ENCODE measurements around the gene CBLB. TPM values are rescaled to one million over a fixed set of nuclear protein-coding genes. Genes with fewer than 3 reads are reported as not detected.

CBLB gene
- total and polyA plus RNA-seq, 2 experiments from 2014 or later: 36.6 to 41.9 TPM

DNA sequence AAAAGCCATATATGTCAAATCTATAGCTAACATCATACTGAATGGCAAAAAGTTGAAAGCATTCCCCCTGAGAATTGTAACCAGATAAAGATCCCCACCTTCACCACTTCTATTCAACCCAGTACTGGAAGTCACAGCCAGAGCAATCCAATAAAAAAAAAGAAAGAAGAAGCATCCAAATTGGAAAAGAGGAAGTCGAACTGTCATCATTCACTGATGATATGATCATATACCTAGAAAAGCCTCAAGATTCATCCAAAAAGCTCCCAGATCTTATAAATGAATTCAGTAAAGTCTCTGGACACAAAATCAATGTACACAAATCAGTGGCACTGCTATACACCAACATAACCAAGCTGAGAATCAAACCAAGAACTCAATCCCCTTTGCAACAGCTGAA lies 97.4 kb downstream of the CBLB start:
- H3K36me3 ChIP-seq (ENCODE audit: low read depth): peaks cover 19% of the 10 kb centered on the region
- H3K9me3 ChIP-seq (ENCODE audit: low read depth): no peaks in the 10 kb centered on the region
- peaks cover 41% of the 10 kb centered on the region for H3F3A ChIP-seq (ENCODE audit: insufficient read depth)
- H3K4me3 ChIP-seq: no peak overlapping the region
- peaks cover 100% of the 10 kb centered on the region for H3K79me2 ChIP-seq (ENCODE audit: insufficient read depth)
- no peaks in the 10 kb centered on the region for H3K4me1 ChIP-seq (ENCODE audit: insufficient read depth)
- no peak for DNase-seq
- WGBS, 2 experiments (ENCODE audit: low coverage in 1 of 2, low lambda C conversion rate in 2 of 2, missing lambda C conversion rate in 2 of 2): 64 to 72% methylated on average over 1 of the region's 1 CpG
- peaks cover 10% of the 10 kb centered on the region; the same call in 1 of the 2 replicates for H4K20me1 ChIP-seq (ENCODE audit: insufficient read depth)
- H3K27me3 ChIP-seq (replicated peaks; ENCODE audit: insufficient read depth): no peaks in the 10 kb centered on the region
- no peak overlapping the region for H3K9ac ChIP-seq
- in situ Hi-C loops (cut with MboI): no loop called here
- no peak overlapping the region for H3K27ac ChIP-seq
- no peak overlapping the region for H3K4me2 ChIP-seq (ENCODE audit: unreplicated experiment)
- H3K9me2 ChIP-seq (ENCODE audit: insufficient read depth): no peaks in the 10 kb centered on the region
- TF ChIP-seq EZH2phosphoT487 (IDR thresholded peaks at IDR 0.05; ENCODE audit: insufficient read depth, low read depth) (no peak), EZH2 (IDR thresholded peaks at IDR 0.05; ENCODE audit: insufficient read depth, poor library complexity, severe bottlenecking) (no peak)
- H2AFZ ChIP-seq: no peak overlapping the region

DNA sequence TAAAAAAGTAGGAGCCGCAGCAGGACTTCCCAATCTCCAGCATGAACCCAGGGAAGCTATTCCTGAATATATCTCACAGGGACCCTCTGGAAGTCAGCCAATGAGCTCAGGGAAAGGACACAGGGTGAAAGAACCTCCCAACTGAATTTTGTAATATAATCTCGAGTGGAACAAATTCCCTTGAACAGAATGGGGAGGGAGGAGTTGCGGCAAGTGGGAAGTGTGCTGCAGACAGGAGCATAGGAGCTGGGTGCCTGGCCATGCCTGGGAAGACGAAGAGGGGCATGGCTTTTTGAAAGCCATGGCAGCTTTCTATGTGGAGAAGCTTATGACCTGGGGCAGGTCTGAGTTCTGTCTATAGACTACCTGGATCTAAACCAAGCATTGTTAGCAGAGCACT lies 98.4 kb downstream of the CBLB start:
- peaks cover 100% of the 10 kb centered on the region for H3K79me2 ChIP-seq (ENCODE audit: insufficient read depth)
- no peak overlapping the region for H3K4me2 ChIP-seq (ENCODE audit: unreplicated experiment)
- no peak overlapping the region for H3K27ac ChIP-seq
- H3K9me2 ChIP-seq (ENCODE audit: insufficient read depth): no peaks in the 10 kb centered on the region
- WGBS, 2 experiments (ENCODE audit: low coverage in 1 of 2, low lambda C conversion rate in 2 of 2, missing lambda C conversion rate in 2 of 2): 99% methylated on average over 4 of the region's 4 CpGs
- peaks cover 41% of the 10 kb centered on the region for H3F3A ChIP-seq (ENCODE audit: insufficient read depth)
- H3K4me3 ChIP-seq: no peak overlapping the region
- H2AFZ ChIP-seq: no peak overlapping the region
- no peak for TF ChIP-seq EZH2 (IDR thresholded peaks at IDR 0.05; ENCODE audit: insufficient read depth, poor library complexity, severe bottlenecking)
- TF ChIP-seq EZH2phosphoT487 (IDR thresholded peaks at IDR 0.05; ENCODE audit: insufficient read depth, low read depth): no peak
- H4K20me1 ChIP-seq (ENCODE audit: insufficient read depth): peaks cover 10% of the 10 kb centered on the region; the same call in 1 of the 2 replicates
- H3K36me3 ChIP-seq (ENCODE audit: low read depth): peaks cover 11% of the 10 kb centered on the region; the same call in 1 of the 2 replicates
- in situ Hi-C loops (cut with MboI): no loop called here
- DNase-seq: no peak
- no peak overlapping the region for H3K9ac ChIP-seq
- no peaks in the 10 kb centered on the region for H3K9me3 ChIP-seq (ENCODE audit: low read depth)
- H3K4me1 ChIP-seq (ENCODE audit: insufficient read depth): no peaks in the 10 kb centered on the region
- H3K27me3 ChIP-seq (replicated peaks; ENCODE audit: insufficient read depth): no peaks in the 10 kb centered on the region

GRCh38 chr3:105767776-105768175 lies 101.0 kb downstream of the CBLB start:
- no peak overlapping the region for H2AFZ ChIP-seq
- TF ChIP-seq EZH2phosphoT487 (IDR thresholded peaks at IDR 0.05; ENCODE audit: insufficient read depth, low read depth) (no peak), EZH2 (IDR thresholded peaks at IDR 0.05; ENCODE audit: insufficient read depth, poor library complexity, severe bottlenecking) (no peak)
- H3K9ac ChIP-seq: no peak overlapping the region
- H3K4me1 ChIP-seq (ENCODE audit: insufficient read depth): no peaks in the 10 kb centered on the region
- H4K20me1 ChIP-seq (ENCODE audit: insufficient read depth): peaks cover 10% of the 10 kb centered on the region; the same call in 1 of the 2 replicates
- peaks cover 14% of the 10 kb centered on the region; the same call in 1 of the 2 replicates for H3K36me3 ChIP-seq (ENCODE audit: low read depth)
- no peak overlapping the region for H3K27ac ChIP-seq
- H3K4me2 ChIP-seq (ENCODE audit: unreplicated experiment): no peak overlapping the region
- no peaks in the 10 kb centered on the region for H3K9me2 ChIP-seq (ENCODE audit: insufficient read depth)
- no peaks in the 10 kb centered on the region for H3K27me3 ChIP-seq (replicated peaks; ENCODE audit: insufficient read depth)
- H3K4me3 ChIP-seq: no peak overlapping the region
- peaks cover 33% of the 10 kb centered on the region for H3F3A ChIP-seq (ENCODE audit: insufficient read depth)
- no peak for DNase-seq
- no peaks in the 10 kb centered on the region for H3K9me3 ChIP-seq (ENCODE audit: low read depth)
- peaks cover 100% of the 10 kb centered on the region for H3K79me2 ChIP-seq (ENCODE audit: insufficient read depth)
- in situ Hi-C loops (cut with MboI): no loop called here

DNA sequence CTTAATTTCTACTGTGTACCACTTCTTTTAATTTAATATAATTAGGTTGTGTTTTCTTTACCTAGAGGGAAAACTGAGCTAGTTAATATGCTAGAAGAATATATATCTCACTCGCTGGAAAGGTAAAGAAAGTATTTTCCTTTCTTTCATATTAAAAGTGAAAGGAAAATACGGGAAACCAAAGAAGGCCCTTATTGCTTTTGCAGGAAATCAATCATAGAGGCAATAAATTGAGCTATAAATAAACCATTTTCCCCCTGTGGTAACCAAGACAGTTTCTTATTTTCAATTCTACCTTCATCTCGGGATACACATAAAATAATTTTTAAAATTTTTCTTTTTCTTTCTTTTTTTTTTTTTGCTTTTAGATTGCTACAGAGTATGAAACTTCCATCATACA lies 101.6 kb downstream of the CBLB start:
- Histone ChIP-seq H3K9me2 (ENCODE audit: insufficient read depth) (no peaks in the 10 kb centered on the region), H3K4me3 (no peak overlapping the region), H3K79me2 (ENCODE audit: insufficient read depth) (peaks cover 100% of the 10 kb centered on the region), H3K27me3 (replicated peaks; ENCODE audit: insufficient read depth) (no peaks in the 10 kb centered on the region), H3K27ac (no peak overlapping the region), H3K4me2 (ENCODE audit: unreplicated experiment) (no peak overlapping the region), H3K9ac (no peak overlapping the region), H3K36me3 (ENCODE audit: low read depth) (peaks cover 15% of the 10 kb centered on the region), H3K4me1 (ENCODE audit: insufficient read depth) (no peaks in the 10 kb centered on the region), H4K20me1 (ENCODE audit: insufficient read depth) (peaks cover 10% of the 10 kb centered on the region; the same call in 1 of the 2 replicates), H2AFZ (no peak overlapping the region), H3K9me3 (ENCODE audit: low read depth) (no peaks in the 10 kb centered on the region), H3F3A (ENCODE audit: insufficient read depth) (peaks cover 29% of the 10 kb centered on the region)
- in situ Hi-C loops (cut with MboI): no loop called here
- 96 to 97% methylated on average over 3 of the region's 3 CpGs for WGBS, 2 experiments (ENCODE audit: low coverage in 1 of 2, low lambda C conversion rate in 2 of 2, missing lambda C conversion rate in 2 of 2)
- DNase-seq: no peak
- TF ChIP-seq EZH2 (IDR thresholded peaks at IDR 0.05; ENCODE audit: insufficient read depth, poor library complexity, severe bottlenecking) (no peak), EZH2phosphoT487 (IDR thresholded peaks at IDR 0.05; ENCODE audit: insufficient read depth, low read depth) (no peak)

DNA sequence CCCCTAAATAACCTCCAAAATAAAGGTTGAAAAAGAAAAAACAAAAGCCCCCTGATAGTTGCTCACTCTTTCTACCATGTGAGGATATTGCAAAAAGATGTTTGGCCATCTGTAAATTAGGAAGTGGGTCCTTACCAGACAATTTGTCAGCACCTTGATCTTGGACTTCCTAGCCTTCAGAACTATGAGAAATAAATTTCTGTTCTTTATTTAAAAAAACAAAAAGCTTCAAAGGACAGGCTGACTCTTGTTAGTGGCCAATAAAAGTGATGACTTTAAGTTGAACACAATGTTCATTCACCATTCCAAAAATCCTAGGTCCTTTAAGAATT lies 103.5 kb downstream of the CBLB start:
- H3K36me3 ChIP-seq (ENCODE audit: low read depth): peaks cover 32% of the 10 kb centered on the region
- no peak overlapping the region for H3K4me2 ChIP-seq (ENCODE audit: unreplicated experiment)
- no peak overlapping the region for H3K9ac ChIP-seq
- H3K9me3 ChIP-seq (ENCODE audit: low read depth): no peaks in the 10 kb centered on the region
- H3K4me3 ChIP-seq: no peak overlapping the region
- H3K27ac ChIP-seq: no peak overlapping the region
- H3K79me2 ChIP-seq (ENCODE audit: insufficient read depth): peaks cover 100% of the 10 kb centered on the region
- H4K20me1 ChIP-seq (ENCODE audit: insufficient read depth): peaks cover 10% of the 10 kb centered on the region; the same call in 1 of the 2 replicates
- in situ Hi-C loops (cut with MboI): no loop called here
- H3K27me3 ChIP-seq (replicated peaks; ENCODE audit: insufficient read depth): no peaks in the 10 kb centered on the region
- no peaks in the 10 kb centered on the region for H3K4me1 ChIP-seq (ENCODE audit: insufficient read depth)
- no peak overlapping the region for H2AFZ ChIP-seq
- DNase-seq: no peak
- peaks cover 43% of the 10 kb centered on the region; the same call in 1 of the 2 replicates for H3F3A ChIP-seq (ENCODE audit: insufficient read depth)
- TF ChIP-seq EZH2 (IDR thresholded peaks at IDR 0.05; ENCODE audit: insufficient read depth, poor library complexity, severe bottlenecking): no peak
- no peak for TF ChIP-seq EZH2phosphoT487 (IDR thresholded peaks at IDR 0.05; ENCODE audit: insufficient read depth, low read depth)
- H3K9me2 ChIP-seq (ENCODE audit: insufficient read depth): no peaks in the 10 kb centered on the region
